ENCODE data around the gene GPR26.

GPR26 gene

GRCh38 chr10:123703195-123703790 is 37.1 kb downstream of the GPR26 start:
- H3K4me1 ChIP-seq (ENCODE audit: control insufficient read depth in 1 of 2, insufficient read depth in 2 of 2, low read length in 2 of 2): no peaks in the 10 kb centered on the region
- H3K27ac ChIP-seq (ENCODE audit: low read depth, low read length): no peak overlapping the region
- H3K27me3 ChIP-seq (ENCODE audit: control insufficient read depth in 1 of 2, insufficient read depth in 2 of 2, low read length in 2 of 2): peaks cover 0 to 6% of the 10 kb centered on the region in 2 donors
- H3K9me3 ChIP-seq (ENCODE audit: control insufficient read depth in 1 of 2, low read length in 2 of 2): no peaks in the 10 kb centered on the region
- no peaks in the 10 kb centered on the region for H3K36me3 ChIP-seq (ENCODE audit: control insufficient read depth in 1 of 2, insufficient read depth in 2 of 2, low read length in 2 of 2)
- no peak overlapping the region for H3K9ac ChIP-seq (ENCODE audit: low read depth in 1 of 2, low read length in 2 of 2)
- no peak overlapping the region for H3K4me3 ChIP-seq (ENCODE audit: low read depth in 1 of 2, low read length in 2 of 2)

DNA sequence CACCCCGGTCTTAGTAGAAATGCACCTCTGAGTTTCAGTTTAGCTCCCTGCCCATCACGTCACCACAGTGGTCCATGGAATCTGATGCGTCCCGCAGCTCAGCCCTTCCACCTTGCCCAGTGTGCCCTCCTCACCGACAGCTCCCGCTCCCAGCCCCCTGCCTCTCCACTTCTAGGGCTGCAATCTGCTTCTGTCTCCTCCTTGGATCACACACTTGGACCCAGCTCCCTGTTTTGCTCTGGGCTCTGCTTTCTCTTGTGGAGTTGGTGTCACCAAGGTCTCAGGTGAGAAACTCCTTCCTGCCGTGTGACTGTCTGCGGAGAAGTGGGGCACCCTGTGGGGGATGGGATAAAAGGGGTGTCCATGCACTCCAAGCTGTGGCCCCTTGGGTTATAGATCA is 37.9 kb downstream of the GPR26 start:
- Histone ChIP-seq H3K9ac (ENCODE audit: low read depth in 1 of 2, low read length in 2 of 2) (no peak overlapping the region), H3K9me3 (ENCODE audit: control insufficient read depth in 1 of 2, low read length in 2 of 2) (no peaks in the 10 kb centered on the region), H3K27ac (ENCODE audit: low read depth, low read length) (no peak overlapping the region), H3K4me3 (ENCODE audit: low read depth in 1 of 2, low read length in 2 of 2) (no peak overlapping the region), H3K27me3 (ENCODE audit: control insufficient read depth in 1 of 2, insufficient read depth in 2 of 2, low read length in 2 of 2) (peaks cover 0 to 6% of the 10 kb centered on the region in 2 donors), H3K4me1 (ENCODE audit: control insufficient read depth in 1 of 2, insufficient read depth in 2 of 2, low read length in 2 of 2) (no peaks in the 10 kb centered on the region), H3K36me3 (ENCODE audit: control insufficient read depth in 1 of 2, insufficient read depth in 2 of 2, low read length in 2 of 2) (no peaks in the 10 kb centered on the region)

DNA sequence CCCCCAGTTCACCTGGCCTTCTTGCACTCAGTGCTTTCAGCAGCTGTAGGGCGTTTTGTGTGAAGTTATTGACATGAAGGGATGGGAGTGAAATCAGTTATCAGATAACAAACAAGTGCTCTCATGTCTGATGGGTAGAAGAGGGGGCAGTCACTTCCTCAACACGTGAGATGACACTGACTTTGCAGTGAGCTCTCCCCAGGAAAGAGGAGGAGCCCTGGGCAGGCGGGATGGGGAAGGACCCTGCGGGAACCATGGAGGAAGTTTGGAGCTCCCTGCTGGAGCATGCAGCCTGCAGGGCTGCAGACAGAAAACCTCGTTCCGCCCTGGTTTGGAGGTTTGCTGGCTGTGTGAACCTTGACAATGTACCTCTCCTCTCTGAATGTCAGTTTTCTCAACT is 38.7 kb downstream of the GPR26 start:
- H3K9ac ChIP-seq (ENCODE audit: low read depth in 1 of 2, low read length in 2 of 2): no peak overlapping the region
- H3K27ac ChIP-seq (ENCODE audit: low read depth, low read length): no peak overlapping the region
- H3K4me1 ChIP-seq (ENCODE audit: control insufficient read depth in 1 of 2, insufficient read depth in 2 of 2, low read length in 2 of 2): no peaks in the 10 kb centered on the region
- H3K36me3 ChIP-seq (ENCODE audit: control insufficient read depth in 1 of 2, insufficient read depth in 2 of 2, low read length in 2 of 2): no peaks in the 10 kb centered on the region
- no peak overlapping the region for H3K4me3 ChIP-seq (ENCODE audit: low read depth in 1 of 2, low read length in 2 of 2)
- peaks cover 0 to 6% of the 10 kb centered on the region in 2 donors for H3K27me3 ChIP-seq (ENCODE audit: control insufficient read depth in 1 of 2, insufficient read depth in 2 of 2, low read length in 2 of 2)
- H3K9me3 ChIP-seq (ENCODE audit: control insufficient read depth in 1 of 2, low read length in 2 of 2): no peaks in the 10 kb centered on the region

DNA sequence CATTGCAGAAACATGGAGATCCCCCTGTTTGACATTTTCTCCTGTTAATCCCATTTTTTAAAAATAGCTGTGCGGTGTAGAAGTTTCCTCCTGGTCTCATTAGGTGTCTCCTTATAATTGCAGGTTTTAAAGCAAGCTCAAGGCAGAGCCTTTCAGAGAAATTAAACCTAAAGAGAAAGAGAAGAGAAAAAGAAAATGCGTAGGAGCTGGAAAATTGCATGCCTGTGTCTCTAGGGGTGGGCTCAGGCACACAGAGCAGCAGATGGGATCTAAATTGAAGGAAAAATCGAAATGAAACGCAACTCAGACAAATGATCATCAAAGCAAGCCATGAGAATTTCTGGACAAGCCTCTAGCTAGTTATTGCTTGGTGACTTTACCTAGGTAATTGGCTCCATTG is 40.1 kb downstream of the GPR26 start:
- Histone ChIP-seq H3K27me3 (ENCODE audit: control insufficient read depth in 1 of 2, insufficient read depth in 2 of 2, low read length in 2 of 2) (peaks cover 0 to 6% of the 10 kb centered on the region in 2 donors), H3K27ac (ENCODE audit: low read depth, low read length) (no peak overlapping the region), H3K4me3 (ENCODE audit: low read depth in 1 of 2, low read length in 2 of 2) (no peak overlapping the region), H3K4me1 (ENCODE audit: control insufficient read depth in 1 of 2, insufficient read depth in 2 of 2, low read length in 2 of 2) (no peaks in the 10 kb centered on the region), H3K36me3 (ENCODE audit: control insufficient read depth in 1 of 2, insufficient read depth in 2 of 2, low read length in 2 of 2) (no peaks in the 10 kb centered on the region), H3K9ac (ENCODE audit: low read depth in 1 of 2, low read length in 2 of 2) (no peak overlapping the region), H3K9me3 (ENCODE audit: control insufficient read depth in 1 of 2, low read length in 2 of 2) (no peaks in the 10 kb centered on the region)

GRCh38 chr10:123715546-123715945 is 49.4 kb downstream of the GPR26 start:
- Histone ChIP-seq H3K9ac (ENCODE audit: low read depth in 1 of 2, low read length in 2 of 2) (no peak overlapping the region), H3K27ac (ENCODE audit: low read depth, low read length) (no peak overlapping the region), H3K36me3 (ENCODE audit: control insufficient read depth in 1 of 2, insufficient read depth in 2 of 2, low read length in 2 of 2) (no peaks in the 10 kb centered on the region), H3K9me3 (ENCODE audit: control insufficient read depth in 1 of 2, low read length in 2 of 2) (no peaks in the 10 kb centered on the region), H3K4me3 (ENCODE audit: low read depth in 1 of 2, low read length in 2 of 2) (no peak overlapping the region), H3K4me1 (ENCODE audit: control insufficient read depth in 1 of 2, insufficient read depth in 2 of 2, low read length in 2 of 2) (no peaks in the 10 kb centered on the region), H3K27me3 (ENCODE audit: control insufficient read depth in 1 of 2, insufficient read depth in 2 of 2, low read length in 2 of 2) (peaks cover 0 to 3% of the 10 kb centered on the region in 2 donors)

GRCh38 chr10:123717336-123717735 is 51.2 kb downstream of the GPR26 start:
- no peaks in the 10 kb centered on the region for H3K9me3 ChIP-seq (ENCODE audit: control insufficient read depth in 1 of 2, low read length in 2 of 2)
- no peak overlapping the region for H3K9ac ChIP-seq (ENCODE audit: low read depth in 1 of 2, low read length in 2 of 2)
- peaks cover 0 to 3% of the 10 kb centered on the region in 2 donors for H3K27me3 ChIP-seq (ENCODE audit: control insufficient read depth in 1 of 2, insufficient read depth in 2 of 2, low read length in 2 of 2)
- H3K4me1 ChIP-seq (ENCODE audit: control insufficient read depth in 1 of 2, insufficient read depth in 2 of 2, low read length in 2 of 2): no peaks in the 10 kb centered on the region
- H3K36me3 ChIP-seq (ENCODE audit: control insufficient read depth in 1 of 2, insufficient read depth in 2 of 2, low read length in 2 of 2): no peaks in the 10 kb centered on the region
- no peak overlapping the region for H3K27ac ChIP-seq (ENCODE audit: low read depth, low read length)
- H3K4me3 ChIP-seq (ENCODE audit: low read depth in 1 of 2, low read length in 2 of 2): no peak overlapping the region

DNA sequence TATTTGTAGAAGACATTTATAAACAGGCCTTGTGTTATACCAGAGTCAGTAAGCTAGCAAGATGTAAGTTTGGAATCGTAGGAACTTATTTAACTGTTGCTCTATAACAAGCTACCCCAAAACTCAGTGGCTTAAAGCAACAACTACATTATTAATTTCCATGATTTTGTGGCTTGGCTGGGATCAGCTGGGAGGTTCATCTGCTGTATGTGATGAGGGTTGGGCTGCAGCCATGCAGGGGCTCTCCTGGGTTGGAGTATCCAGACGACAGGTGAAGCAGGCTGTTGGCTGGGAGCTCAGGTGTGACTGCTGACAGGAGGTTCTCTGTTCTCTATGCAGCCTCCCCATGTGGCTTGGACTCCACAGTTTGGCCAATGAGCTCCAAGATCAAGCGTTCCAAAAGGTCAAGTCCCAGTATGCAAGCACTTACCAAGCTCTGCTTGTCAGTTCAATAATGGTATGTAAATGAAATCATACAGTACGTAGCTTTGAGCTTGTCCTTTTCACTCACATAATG is 52.4 kb downstream of the GPR26 start:
- no peak overlapping the region for H3K9ac ChIP-seq (ENCODE audit: low read depth in 1 of 2, low read length in 2 of 2)
- peaks cover 0 to 3% of the 10 kb centered on the region in 2 donors for H3K27me3 ChIP-seq (ENCODE audit: control insufficient read depth in 1 of 2, insufficient read depth in 2 of 2, low read length in 2 of 2)
- no peaks in the 10 kb centered on the region for H3K9me3 ChIP-seq (ENCODE audit: control insufficient read depth in 1 of 2, low read length in 2 of 2)
- H3K4me3 ChIP-seq (ENCODE audit: low read depth in 1 of 2, low read length in 2 of 2): no peak overlapping the region
- no peaks in the 10 kb centered on the region for H3K4me1 ChIP-seq (ENCODE audit: control insufficient read depth in 1 of 2, insufficient read depth in 2 of 2, low read length in 2 of 2)
- H3K36me3 ChIP-seq (ENCODE audit: control insufficient read depth in 1 of 2, insufficient read depth in 2 of 2, low read length in 2 of 2): no peaks in the 10 kb centered on the region
- H3K27ac ChIP-seq (ENCODE audit: low read depth, low read length): no peak overlapping the region

GRCh38 chr10:123720536-123720935 is 54.4 kb downstream of the GPR26 start:
- no peaks in the 10 kb centered on the region for H3K9me3 ChIP-seq (ENCODE audit: control insufficient read depth in 1 of 2, low read length in 2 of 2)
- H3K36me3 ChIP-seq (ENCODE audit: control insufficient read depth in 1 of 2, insufficient read depth in 2 of 2, low read length in 2 of 2): no peaks in the 10 kb centered on the region
- no peak overlapping the region for H3K4me3 ChIP-seq (ENCODE audit: low read depth in 1 of 2, low read length in 2 of 2)
- H3K4me1 ChIP-seq (ENCODE audit: control insufficient read depth in 1 of 2, insufficient read depth in 2 of 2, low read length in 2 of 2): no peaks in the 10 kb centered on the region
- peaks cover 0 to 3% of the 10 kb centered on the region in 2 donors for H3K27me3 ChIP-seq (ENCODE audit: control insufficient read depth in 1 of 2, insufficient read depth in 2 of 2, low read length in 2 of 2)
- H3K27ac ChIP-seq (ENCODE audit: low read depth, low read length): no peak overlapping the region
- no peak overlapping the region for H3K9ac ChIP-seq (ENCODE audit: low read depth in 1 of 2, low read length in 2 of 2)

GRCh38 chr10:123721441-123722049 is 55.4 kb downstream of the GPR26 start:
- Histone ChIP-seq H3K4me3 (ENCODE audit: low read depth in 1 of 2, low read length in 2 of 2) (no peak overlapping the region), H3K9ac (ENCODE audit: low read depth in 1 of 2, low read length in 2 of 2) (no peak overlapping the region), H3K27ac (ENCODE audit: low read depth, low read length) (no peak overlapping the region), H3K9me3 (ENCODE audit: control insufficient read depth in 1 of 2, low read length in 2 of 2) (no peaks in the 10 kb centered on the region), H3K36me3 (ENCODE audit: control insufficient read depth in 1 of 2, insufficient read depth in 2 of 2, low read length in 2 of 2) (no peaks in the 10 kb centered on the region), H3K4me1 (ENCODE audit: control insufficient read depth in 1 of 2, insufficient read depth in 2 of 2, low read length in 2 of 2) (no peaks in the 10 kb centered on the region), H3K27me3 (ENCODE audit: control insufficient read depth in 1 of 2, insufficient read depth in 2 of 2, low read length in 2 of 2) (peaks cover 0 to 3% of the 10 kb centered on the region in 2 donors)

GRCh38 chr10:123722351-123722750 is 56.2 kb downstream of the GPR26 start:
- Histone ChIP-seq H3K9me3 (ENCODE audit: control insufficient read depth in 1 of 2, low read length in 2 of 2) (no peaks in the 10 kb centered on the region), H3K9ac (ENCODE audit: low read depth in 1 of 2, low read length in 2 of 2) (no peak overlapping the region), H3K27ac (ENCODE audit: low read depth, low read length) (no peak overlapping the region), H3K27me3 (ENCODE audit: control insufficient read depth in 1 of 2, insufficient read depth in 2 of 2, low read length in 2 of 2) (peaks cover 0 to 3% of the 10 kb centered on the region in 2 donors), H3K4me3 (ENCODE audit: low read depth in 1 of 2, low read length in 2 of 2) (no peak overlapping the region), H3K4me1 (ENCODE audit: control insufficient read depth in 1 of 2, insufficient read depth in 2 of 2, low read length in 2 of 2) (no peaks in the 10 kb centered on the region), H3K36me3 (ENCODE audit: control insufficient read depth in 1 of 2, insufficient read depth in 2 of 2, low read length in 2 of 2) (no peaks in the 10 kb centered on the region)
